Lung (tissue), 12 donors: ENCODE data around the gene TAMALIN. TPM values are rescaled to one million over a fixed set of nuclear protein-coding genes. Genes with fewer than 3 reads are reported as not detected.

Source experiments
- ATAC-seq: fragments of 200-7000 bp; cut with Tn5 transposase; one replicate; pipeline ENCODE4 v1.9.1; 2020; ENCODE audit warnings: moderate number of reproducible peaks; ENCODE audit not compliant: insufficient read depth, low FRiP score
- DNase-seq, 3 donors: peaks; one replicate each; pipeline ENCODE4 v3.0.0-alpha.2; 2013 to 2017
- H3K27ac ChIP-seq, 2 donors: one replicate each; pipeline ENCODE4 v1.5.1; 2013; ENCODE audit warnings: mild to moderate bottlenecking in 2 of 2, moderate library complexity in 2 of 2, control low read depth in 1 of 2, inconsistent platforms in 1 of 2, low read depth in 1 of 2, low read length in 1 of 2
- H3K27me3 ChIP-seq, 3 donors: one replicate each; pipeline ENCODE4 v1.5.1; 2013; ENCODE audit warnings: low read length in 2 of 3; ENCODE audit not compliant: control insufficient read depth in 3 of 3, insufficient read depth in 3 of 3
- H3K36me3 ChIP-seq, 4 donors: one replicate each; pipeline ENCODE4 v1.5.1; 2013; ENCODE audit warnings: low read length in 4 of 4, mild to moderate bottlenecking in 1 of 4, moderate library complexity in 1 of 4; ENCODE audit not compliant: control insufficient read depth in 4 of 4, insufficient read depth in 4 of 4
- H3K4me1 ChIP-seq, 5 donors: one replicate each; pipeline ENCODE4 v1.5.1; 2013; ENCODE audit warnings: low read length in 5 of 5, mild to moderate bottlenecking in 2 of 5, moderate library complexity in 1 of 5; ENCODE audit not compliant: control insufficient read depth in 5 of 5, insufficient read depth in 5 of 5
- H3K4me3 ChIP-seq: one replicate; pipeline ENCODE4 v1.5.1; 2013; ENCODE audit warnings: mild to moderate bottlenecking, control low read depth, moderate library complexity
- H3K9ac ChIP-seq, 2 donors: one replicate each; pipeline ENCODE4 v1.5.1; 2013; ENCODE audit warnings: low read length in 2 of 2, control low read depth in 1 of 2; ENCODE audit not compliant: insufficient read depth in 1 of 2
- H3K9me3 ChIP-seq, 4 donors: one replicate each; pipeline ENCODE4 v1.5.1; 2013; ENCODE audit warnings: low read length in 3 of 4, mild to moderate bottlenecking in 1 of 4, moderate library complexity in 1 of 4; ENCODE audit not compliant: control insufficient read depth in 4 of 4, insufficient read depth in 3 of 4
- CTCF ChIP-seq: IDR thresholded peaks from 2 replicates; pipeline ENCODE4 v1.5.1; 2012; ENCODE audit warnings: mild to moderate bottlenecking; ENCODE audit errors: control extremely low read depth, extremely low read depth
- WGBS, 2 donors: extraction: QIAGEN DNeasy Blood & Tissue Kit; methylation state at CpG; one replicate each; pipeline ENCODE4 v1.1.7; 2013; 5-methylcytosine and 5-hydroxymethylcytosine counted together
- polyA plus RNA-seq, 2 donors: library from polyadenylated mRNA; stranded (reverse); fragments of 200-250 nt; gene quantifications; one replicate each; pipeline ENCODE4 v1.2.1, GENCODE V29; 2013
- total RNA-seq, 2 donors: library from RNA; depleted of rRNA in 1 of 2; stranded (reverse); fragments of >200 nt in 1 of 2; gene quantifications; one replicate each; pipeline ENCODE4 v1.2.1, GENCODE V29; 2014 to 2021
- donor health status: control.
- donor health status: control.
- donor health status: Bipolar disorder and iron deficiency.
- donor health status: healthy.
- donor health status: DM: yes; HTN: yes; CAD: no.

The TAMALIN gene
- total and polyA plus RNA-seq, 4 donors = 31.4 to 84.0 (median 60.4) TPM

GRCh38 chr12:52061470-52062166, 54.9 kb downstream of the TAMALIN start:
- ATAC-seq (no peak), DNase-seq (peak in 1 of 3 donors; percentile 56)
- H3K9ac ChIP-seq = no peak overlapping the region
- 73 to 85% methylated on average over 12 of the region's 12 CpGs for WGBS, 2 donors
- H3K36me3 ChIP-seq = peaks cover 3 to 18% (median 5%) of the 10 kb centered on the region in 4 donors
- H3K9me3 ChIP-seq = peaks cover 0 to 2% (median 0%) of the 10 kb centered on the region in 4 donors
- H3K4me1 ChIP-seq = peaks cover 0 to 6% (median 0%) of the 10 kb centered on the region in 5 donors
- no peaks in the 10 kb centered on the region for H3K27me3 ChIP-seq
- H3K27ac ChIP-seq = no peak overlapping the region
- TF ChIP-seq CTCF = no peak
- no peak overlapping the region for H3K4me3 ChIP-seq

- 84 to 92% methylated on average over 6 of the region's 6 CpGs for WGBS, 2 donors
- no peaks in the 10 kb centered on the region for H3K9me3 ChIP-seq
- DNase-seq = no peak
- peaks cover 0 to 6% (median 0%) of the 10 kb centered on the region in 5 donors for H3K4me1 ChIP-seq
- no peak overlapping the region for H3K27ac ChIP-seq
- H3K36me3 ChIP-seq = peaks cover 0 to 10% (median 5%) of the 10 kb centered on the region in 4 donors
- peaks cover 0 to 2% (median 0%) of the 10 kb centered on the region in 3 donors for H3K27me3 ChIP-seq
- H3K4me3 ChIP-seq = no peak overlapping the region
- TF ChIP-seq CTCF = no peak
- ATAC-seq = no peak
- H3K9ac ChIP-seq = no peak overlapping the region
Measured at GRCh38 chr12:52062167-52063081, 55.7 kb downstream of the TAMALIN start.

- no peak for TF ChIP-seq CTCF
- Histone ChIP-seq H3K9me3 (no peaks in the 10 kb centered on the region), H3K4me3 (no peak overlapping the region), H3K27me3 (peaks cover 0 to 2% (median 0%) of the 10 kb centered on the region in 3 donors), H3K36me3 (peaks cover 0 to 7% (median 3%) of the 10 kb centered on the region in 4 donors), H3K27ac (peak overlapping the region in 1 of 2 donors; percentile 28), H3K9ac (no peak overlapping the region), H3K4me1 (peaks cover 0 to 6% (median 0%) of the 10 kb centered on the region in 5 donors)
- no peak for DNase-seq
- 83 to 85% methylated on average over 20 of the region's 20 CpGs for WGBS, 2 donors
- no peak for ATAC-seq
Measured at GRCh38 chr12:52063082-52063924, 56.6 kb downstream of the TAMALIN start.
